HCT116 (cell line): ENCODE data around the gene FER. TPM values are rescaled to one million over a fixed set of nuclear protein-coding genes. Genes with fewer than 3 reads are reported as not detected.

Source experiments
- ATAC-seq: fragments of 200-7000 bp; cut with Tn5 transposase; 2 replicates; pipeline ENCODE4 v1.9.1; 2020; ENCODE audit warnings: mild to moderate bottlenecking, moderate library complexity
- BruUV-seq: library from RNA; stranded (reverse); fragments of 400-500 nt; replicated peaks from 2 replicates; lab custom pipeline; 2021; lab: Mats Ljungman, UMichigan
- CTCF ChIA-PET: fragments of 300-600 bp; sonication (Branson Sonifier 250); formaldehyde crosslinking; loops from one replicate; lab custom pipeline; 2021; ENCODE audit warnings: antibody characterized with exemption; lab: Charles Lee
- POLR2A ChIA-PET: fragments of 300-600, 350-600 bp; sonication (Branson Sonifier 250); formaldehyde crosslinking; loops from one replicate; lab custom pipeline; 2021; ENCODE audit warnings: antibody characterized with exemption; lab: Charles Lee
- RAD21 ChIA-PET, 2 experiments: fragments of 300-600 bp; sonication (Branson Sonifier 250); formaldehyde crosslinking; loops; one replicate each; lab custom pipeline; 2023; ENCODE audit warnings: low total read pairs in 2 of 2; ENCODE audit not compliant: uncharacterized antibody in 2 of 2, unreplicated experiment in 2 of 2, low non-redundant PET in 1 of 2; lab: Charles Lee
- DNase-seq: peaks from one replicate; pipeline ENCODE4 v3.0.0-alpha.2; 2010; ENCODE audit warnings: low read depth, low spot score
- H2AFZ ChIP-seq: fragments of 200-600 bp; shearing (Covaris generic), sonication (generic); 2 replicates; pipeline ENCODE4 v1.6.1; 2017; ENCODE audit warnings: low read depth, mixed run types, mixed read lengths, antibody characterized with exemption, low read length; ENCODE audit not compliant: poor library complexity, severe bottlenecking
- H3K27ac ChIP-seq: 2 replicates; pipeline ENCODE4 v1.5.1; 2012; ENCODE audit warnings: low read depth, low read length
- H3K27me3 ChIP-seq: fragments of 200-600 bp; sonication (generic); 2 replicates; pipeline ENCODE4 v1.6.1; 2016; ENCODE audit warnings: mixed run types, low read length, mixed read lengths; ENCODE audit not compliant: insufficient read depth
- H3K36me3 ChIP-seq, 2 experiments: fragments of 200-500 bp in 1 of 2; fragments of 200-600 bp in 1 of 2; sonication (Bioruptor generic) in 1 of 2; sonication (generic) in 1 of 2; 2 replicates each; pipeline versions ENCODE4 v1.5.1 to v1.6.1; 2014 to 2016; ENCODE audit warnings: low read length in 2 of 2, inconsistent platforms in 1 of 2, mixed read lengths in 1 of 2, mixed run types in 1 of 2; ENCODE audit not compliant: insufficient read depth in 2 of 2, control insufficient read depth in 1 of 2
- H3K4me1 ChIP-seq, 2 experiments: fragments of 200-600 bp in 1 of 2; sonication (generic) in 1 of 2; 2 replicates each; pipeline versions ENCODE4 v1.5.1 to v1.6.1; 2012 to 2017; ENCODE audit warnings: low read length in 2 of 2, inconsistent platforms in 1 of 2, mild to moderate bottlenecking in 1 of 2, mixed read lengths in 1 of 2, mixed run types in 1 of 2, moderate library complexity in 1 of 2; ENCODE audit not compliant: insufficient read depth in 2 of 2, control insufficient read depth in 1 of 2
- H3K4me2 ChIP-seq: fragments of 200-600 bp; sonication (generic); 2 replicates; pipeline ENCODE4 v1.6.1; 2017; ENCODE audit warnings: mixed run types, low read length, mixed read lengths
- H3K4me3 ChIP-seq, 2 experiments: fragments of 200-600 bp in 1 of 2; sonication (generic) in 1 of 2; replicated peaks in 1 of 2; 2 replicates each; pipeline ENCODE4 v1.5.1; 2011 to 2016; ENCODE audit warnings: low read length in 2 of 2, control low read depth in 1 of 2, low read depth in 1 of 2, mild to moderate bottlenecking in 1 of 2, mixed read lengths in 1 of 2, mixed run types in 1 of 2
- H3K79me2 ChIP-seq: fragments of 200-600 bp; sonication (generic); 2 replicates; pipeline ENCODE4 v1.6.1; 2017; ENCODE audit warnings: mild to moderate bottlenecking, mixed run types, low read length, moderate library complexity, mixed read lengths; ENCODE audit not compliant: insufficient read depth
- H3K9ac ChIP-seq: fragments of 200-600 bp; sonication (generic); 2 replicates; pipeline ENCODE4 v1.6.1; 2016; ENCODE audit warnings: low read length, mixed read lengths
- H3K9me2 ChIP-seq: fragments of 200-600 bp; sonication (generic), shearing (Covaris generic); 2 replicates; pipeline ENCODE4 v1.6.1; 2017; ENCODE audit warnings: mixed run types, mild to moderate bottlenecking, moderate library complexity; ENCODE audit not compliant: insufficient read depth
- H3K9me3 ChIP-seq, 2 experiments: fragments of 200-500 bp in 1 of 2; fragments of 200-600 bp in 1 of 2; sonication (Bioruptor generic) in 1 of 2; sonication (generic) in 1 of 2; 2 replicates each; pipeline ENCODE4 v1.6.1; 2014 to 2017; ENCODE audit warnings: low read length in 2 of 2, mixed read lengths in 2 of 2, inconsistent platforms in 1 of 2, low read depth in 1 of 2, mild to moderate bottlenecking in 1 of 2, mixed run types in 1 of 2, moderate library complexity in 1 of 2; ENCODE audit not compliant: control insufficient read depth in 1 of 2, insufficient read depth in 1 of 2
- H4K20me1 ChIP-seq: fragments of 200-600 bp; sonication (generic), shearing (Covaris generic); 2 replicates; pipeline ENCODE4 v1.6.1; 2017; ENCODE audit warnings: mixed run types, mild to moderate bottlenecking, moderate library complexity; ENCODE audit not compliant: insufficient read depth
- CBX3 ChIP-seq: IDR thresholded peaks from 2 replicates; pipeline ENCODE4 v1.6.1; 2012; ENCODE audit warnings: low read depth
- EGR1 ChIP-seq: IDR thresholded peaks from 2 replicates; pipeline ENCODE4 v1.6.1; 2012; ENCODE audit warnings: low read depth
- ELF1 ChIP-seq: IDR thresholded peaks from 2 replicates; pipeline ENCODE4 v1.6.1; 2012; ENCODE audit warnings: low read depth, borderline replicate concordance
- JUND ChIP-seq: IDR thresholded peaks from 2 replicates; pipeline ENCODE4 v1.6.1; 2012
- RAD21 ChIP-seq: IDR thresholded peaks from 2 replicates; pipeline ENCODE4 v1.6.1; 2012; ENCODE audit warnings: low read depth, mild to moderate bottlenecking
- TCF7L2 ChIP-seq: IDR thresholded peaks from 2 replicates; pipeline ENCODE4 v1.7.0; 2011; ENCODE audit warnings: borderline replicate concordance, inconsistent platforms; ENCODE audit not compliant: insufficient read depth, insufficient read length; ENCODE audit errors: extremely low read depth
- intact Hi-C: fragments of 100-400 bp; cut with micrococcal nuclease; formaldehyde crosslinking; loops from 2 replicates; pipeline ENCODE4 v1.10.0; 2022
- total RNA-seq: library from RNA; stranded (reverse); gene quantifications from one replicate; pipeline ENCODE4 v1.2.1, GENCODE V29; 2021; ENCODE audit not compliant: unreplicated experiment
- TF ChIP-seq, protein P1 (sequence below): IDR thresholded peaks from 2 replicates; pipeline ENCODE4 v1.6.1; 2012; ENCODE audit warnings: low read depth
- TF ChIP-seq, protein P2 (sequence below): IDR thresholded peaks from 2 replicates; pipeline ENCODE4 v1.6.1; 2011; ENCODE audit warnings: mild to moderate bottlenecking, low read length, moderate library complexity; ENCODE audit not compliant: insufficient replicate concordance; ENCODE audit errors: extremely low read depth

FER gene
- total RNA-seq, 1 experiment from 2014 or later: 32.0 TPM

DNA sequence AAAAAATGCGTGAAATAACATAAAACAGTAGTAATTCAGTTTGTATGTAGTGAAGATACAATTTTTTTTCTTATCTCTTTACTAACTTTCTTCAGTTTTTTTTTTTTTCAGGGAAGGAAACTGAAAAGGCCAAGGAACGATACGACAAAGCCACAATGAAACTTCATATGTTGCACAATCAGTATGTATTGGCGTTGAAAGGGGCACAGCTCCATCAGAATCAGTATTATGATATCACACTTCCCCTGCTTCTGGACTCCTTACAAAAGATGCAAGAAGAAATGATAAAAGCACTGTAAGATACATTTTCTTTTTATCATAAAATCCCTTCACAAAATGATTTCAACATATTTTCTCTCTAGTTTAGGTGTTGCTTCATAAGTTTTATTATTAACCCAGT, 120.0 kb downstream of the FER start:
- ChIA-PET POLR2A (no interaction called here), RAD21 (interaction anchor here in 1 of 2 experiments (0.6 kb wide), 1 partner anchor 63 kb away, joined by 4 read pairs; no protein-coding TSS in a partner anchor), CTCF (no interaction called here)
- Histone ChIP-seq H3K9ac (no peak overlapping the region), H3K27ac (no peak overlapping the region), H3K9me2 (no peaks in the 10 kb centered on the region), H3K9me3 (no peaks in the 10 kb centered on the region), H3K4me2 (no peak overlapping the region), H3K27me3 (no peaks in the 10 kb centered on the region), H3K4me1 (peaks cover 0 to under 1% of the 10 kb centered on the region in 2 experiments; a peak in 1 of 4 replicates), H3K36me3 (no peaks in the 10 kb centered on the region), H3K4me3 (no peak overlapping the region), H3K79me2 (no peaks in the 10 kb centered on the region), H2AFZ (no peak overlapping the region), H4K20me1 (no peaks in the 10 kb centered on the region)
- DNase-seq (no peak), ATAC-seq (no peak)
- no TSS peak for BruUV-seq
- TF ChIP-seq EGR1 (no peak), ELF1 (no peak), TCF7L2 (no peak), JUND (no peak), RAD21 (no peak), CBX3 (no peak)
- TF ChIP-seq, protein P1, sequence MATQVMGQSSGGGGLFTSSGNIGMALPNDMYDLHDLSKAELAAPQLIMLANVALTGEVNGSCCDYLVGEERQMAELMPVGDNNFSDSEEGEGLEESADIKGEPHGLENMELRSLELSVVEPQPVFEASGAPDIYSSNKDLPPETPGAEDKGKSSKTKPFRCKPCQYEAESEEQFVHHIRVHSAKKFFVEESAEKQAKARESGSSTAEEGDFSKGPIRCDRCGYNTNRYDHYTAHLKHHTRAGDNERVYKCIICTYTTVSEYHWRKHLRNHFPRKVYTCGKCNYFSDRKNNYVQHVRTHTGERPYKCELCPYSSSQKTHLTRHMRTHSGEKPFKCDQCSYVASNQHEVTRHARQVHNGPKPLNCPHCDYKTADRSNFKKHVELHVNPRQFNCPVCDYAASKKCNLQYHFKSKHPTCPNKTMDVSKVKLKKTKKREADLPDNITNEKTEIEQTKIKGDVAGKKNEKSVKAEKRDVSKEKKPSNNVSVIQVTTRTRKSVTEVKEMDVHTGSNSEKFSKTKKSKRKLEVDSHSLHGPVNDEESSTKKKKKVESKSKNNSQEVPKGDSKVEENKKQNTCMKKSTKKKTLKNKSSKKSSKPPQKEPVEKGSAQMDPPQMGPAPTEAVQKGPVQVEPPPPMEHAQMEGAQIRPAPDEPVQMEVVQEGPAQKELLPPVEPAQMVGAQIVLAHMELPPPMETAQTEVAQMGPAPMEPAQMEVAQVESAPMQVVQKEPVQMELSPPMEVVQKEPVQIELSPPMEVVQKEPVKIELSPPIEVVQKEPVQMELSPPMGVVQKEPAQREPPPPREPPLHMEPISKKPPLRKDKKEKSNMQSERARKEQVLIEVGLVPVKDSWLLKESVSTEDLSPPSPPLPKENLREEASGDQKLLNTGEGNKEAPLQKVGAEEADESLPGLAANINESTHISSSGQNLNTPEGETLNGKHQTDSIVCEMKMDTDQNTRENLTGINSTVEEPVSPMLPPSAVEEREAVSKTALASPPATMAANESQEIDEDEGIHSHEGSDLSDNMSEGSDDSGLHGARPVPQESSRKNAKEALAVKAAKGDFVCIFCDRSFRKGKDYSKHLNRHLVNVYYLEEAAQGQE: no peak
- TF ChIP-seq, protein P2, sequence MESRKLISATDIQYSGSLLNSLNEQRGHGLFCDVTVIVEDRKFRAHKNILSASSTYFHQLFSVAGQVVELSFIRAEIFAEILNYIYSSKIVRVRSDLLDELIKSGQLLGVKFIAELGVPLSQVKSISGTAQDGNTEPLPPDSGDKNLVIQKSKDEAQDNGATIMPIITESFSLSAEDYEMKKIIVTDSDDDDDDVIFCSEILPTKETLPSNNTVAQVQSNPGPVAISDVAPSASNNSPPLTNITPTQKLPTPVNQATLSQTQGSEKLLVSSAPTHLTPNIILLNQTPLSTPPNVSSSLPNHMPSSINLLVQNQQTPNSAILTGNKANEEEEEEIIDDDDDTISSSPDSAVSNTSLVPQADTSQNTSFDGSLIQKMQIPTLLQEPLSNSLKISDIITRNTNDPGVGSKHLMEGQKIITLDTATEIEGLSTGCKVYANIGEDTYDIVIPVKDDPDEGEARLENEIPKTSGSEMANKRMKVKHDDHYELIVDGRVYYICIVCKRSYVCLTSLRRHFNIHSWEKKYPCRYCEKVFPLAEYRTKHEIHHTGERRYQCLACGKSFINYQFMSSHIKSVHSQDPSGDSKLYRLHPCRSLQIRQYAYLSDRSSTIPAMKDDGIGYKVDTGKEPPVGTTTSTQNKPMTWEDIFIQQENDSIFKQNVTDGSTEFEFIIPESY: no peak
- intact Hi-C loops: no loop called here
